ENCODE measurements around the gene AKNAD1.

Gene AKNAD1

GRCh38 chr1:108862698-108863477 is 6.0 kb upstream of the AKNAD1 start:
- DNase-seq = peak in 1 of 2 experiments; percentile 15

- no peak for DNase-seq
Measured at GRCh38 chr1:108862017-108862610, 5.2 kb upstream of the AKNAD1 start.

- DNase-seq = no peak
Measured at GRCh38 chr1:108861566-108861965, 4.7 kb upstream of the AKNAD1 start.

GRCh38 chr1:108860190-108860907 is 3.5 kb upstream of the AKNAD1 start:
- DNase-seq = no peak

- DNase-seq = no peak
Measured at GRCh38 chr1:108858230-108858950, 1.5 kb upstream of the AKNAD1 start.

GRCh38 chr1:108854221-108855019 is 2.5 kb downstream of the AKNAD1 start:
- no peak for DNase-seq

- peak; percentile 64 to 68 for DNase-seq
Measured at GRCh38 chr1:108852221-108852975, 4.5 kb downstream of the AKNAD1 start.

GRCh38 chr1:108851567-108851966 is 5.3 kb downstream of the AKNAD1 start:
- no peak for DNase-seq

GRCh38 chr1:108850929-108851328 is 6.0 kb downstream of the AKNAD1 start:
- no peak for DNase-seq

GRCh38 chr1:108848806-108849205 is 8.1 kb downstream of the AKNAD1 start:
- DNase-seq = peak; percentile 34 to 45

- DNase-seq = no peak
Measured at GRCh38 chr1:108847494-108847893, 9.4 kb downstream of the AKNAD1 start.

- no peak for DNase-seq
Measured at GRCh38 chr1:108845991-108846390, 10.9 kb downstream of the AKNAD1 start.

- no peak for DNase-seq
Measured at GRCh38 chr1:108845446-108845845, 11.4 kb downstream of the AKNAD1 start.

GRCh38 chr1:108843390-108844137 is 13.3 kb downstream of the AKNAD1 start:
- no peak for DNase-seq

GRCh38 chr1:108842525-108843181 is 14.2 kb downstream of the AKNAD1 start:
- no peak for DNase-seq

- no peak for DNase-seq
Measured at GRCh38 chr1:108841703-108842102, 15.2 kb downstream of the AKNAD1 start.

GRCh38 chr1:108832929-108833328 is 24.0 kb downstream of the AKNAD1 start:
- DNase-seq = no peak

GRCh38 chr1:108831225-108831624 is 25.7 kb downstream of the AKNAD1 start:
- no peak for DNase-seq

- peak; percentile 76 to 85 for DNase-seq
Measured at GRCh38 chr1:108830119-108831008, 26.5 kb downstream of the AKNAD1 start.

Measured in Kasumi-1 (cell line).